ENCODE measurements around the gene CCM2.

Gene CCM2

DNA sequence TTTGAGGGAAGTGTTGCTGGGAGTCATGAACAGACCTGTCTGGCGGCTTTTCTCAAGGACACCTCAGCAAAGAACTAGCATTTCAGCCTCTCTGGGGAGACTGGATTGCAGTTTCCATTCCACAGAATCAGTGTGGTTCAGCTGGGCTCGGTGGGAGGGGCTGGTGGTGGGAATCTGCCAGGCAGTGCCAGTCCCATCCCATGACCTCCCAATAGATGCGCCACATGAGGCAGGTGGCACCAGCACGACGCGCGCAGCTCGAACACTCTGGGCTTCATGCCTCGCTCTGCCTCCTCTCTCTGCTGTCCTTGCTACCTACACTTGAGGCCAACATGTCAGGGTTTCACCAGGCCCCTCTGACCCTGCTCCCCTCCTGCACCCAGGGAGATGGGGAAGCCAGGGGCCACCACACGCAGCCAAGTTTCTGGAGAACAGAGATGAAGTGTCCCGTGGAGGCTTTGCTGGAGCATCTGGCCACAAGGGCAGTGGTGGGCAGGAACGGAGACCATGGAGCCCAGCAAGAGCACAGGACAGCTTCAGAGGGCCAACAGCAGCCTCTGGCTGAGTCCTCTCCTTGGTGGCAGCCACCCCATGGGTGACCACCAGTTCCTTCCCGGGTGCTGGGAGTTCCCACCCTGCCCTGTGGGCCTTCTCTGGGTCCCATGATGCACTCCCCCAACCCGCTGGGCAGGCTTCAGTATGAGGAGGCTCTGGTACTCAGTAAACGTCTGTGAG, 86.5 kb downstream of the CCM2 start:
- DNase-seq: no peak

- no peak for DNase-seq
These were observed 87.5 kb downstream of the CCM2 start for GRCh38 chr7:45087301-45088145.

DNA sequence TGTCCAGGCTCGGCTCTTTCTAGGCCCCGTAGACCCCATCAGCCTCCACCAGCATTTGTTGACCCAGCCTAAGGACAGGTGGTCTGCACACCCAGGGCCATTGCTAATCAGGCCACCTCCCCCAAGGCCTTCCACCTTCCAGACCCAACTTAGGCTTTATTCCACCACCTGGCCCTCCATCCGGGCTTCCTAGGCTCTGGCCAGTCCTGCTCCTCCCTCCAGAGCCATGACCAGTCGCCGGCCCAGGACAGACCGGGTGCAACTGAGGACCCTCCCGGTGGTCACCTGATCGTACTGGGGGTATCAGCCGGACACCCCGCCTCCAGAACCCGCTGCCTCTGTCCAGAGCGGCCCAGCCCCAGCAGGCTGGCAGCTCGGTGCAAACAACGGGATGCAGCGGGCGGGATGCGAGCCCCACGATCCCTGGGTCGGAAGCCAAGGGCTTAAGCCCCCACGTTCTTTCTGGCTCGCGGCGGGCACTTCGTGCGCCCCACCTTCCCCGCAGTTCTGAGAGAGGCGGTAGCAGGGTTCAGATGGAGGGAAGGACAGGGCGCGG, 88.2 kb downstream of the CCM2 start:
- DNase-seq: no peak

DNA sequence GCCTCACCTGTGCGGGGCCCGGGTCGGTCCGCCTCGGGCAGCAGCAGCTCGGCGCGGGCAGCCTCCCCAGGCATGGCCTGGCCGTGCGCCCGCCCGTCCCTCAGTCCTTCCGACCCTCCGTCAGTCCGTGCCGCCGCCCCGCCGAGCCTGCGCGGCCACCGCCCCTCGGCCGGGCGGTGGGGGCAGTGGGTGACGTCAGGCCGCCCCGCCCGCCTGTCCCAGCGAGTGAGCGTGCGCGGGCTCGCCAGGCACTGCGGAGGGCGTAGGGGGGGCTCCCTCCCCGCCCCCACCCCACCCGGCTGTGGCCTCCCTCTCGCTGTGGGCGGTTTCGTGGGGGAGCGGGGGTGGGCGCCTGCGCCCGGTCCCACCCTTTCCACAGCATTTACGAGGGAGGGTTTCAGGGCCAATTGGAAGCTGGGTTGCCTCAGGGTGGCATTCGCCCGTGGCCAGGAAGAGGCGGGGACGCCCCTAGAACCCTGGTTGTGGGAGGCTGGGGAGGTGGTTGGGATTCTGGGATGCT, 88.9 kb downstream of the CCM2 start, which contains the start of gene NACAD:
NACAD (minus strand) TSS at position 149 of the 520 bp plus-strand sequence; CDS start at position 74, 75 bp downstream.
- DNase-seq: peak; percentile 59

- peak; percentile 81 for DNase-seq
These were observed 89.4 kb downstream of the CCM2 start for GRCh38 chr7:45089341-45089891.

DNA sequence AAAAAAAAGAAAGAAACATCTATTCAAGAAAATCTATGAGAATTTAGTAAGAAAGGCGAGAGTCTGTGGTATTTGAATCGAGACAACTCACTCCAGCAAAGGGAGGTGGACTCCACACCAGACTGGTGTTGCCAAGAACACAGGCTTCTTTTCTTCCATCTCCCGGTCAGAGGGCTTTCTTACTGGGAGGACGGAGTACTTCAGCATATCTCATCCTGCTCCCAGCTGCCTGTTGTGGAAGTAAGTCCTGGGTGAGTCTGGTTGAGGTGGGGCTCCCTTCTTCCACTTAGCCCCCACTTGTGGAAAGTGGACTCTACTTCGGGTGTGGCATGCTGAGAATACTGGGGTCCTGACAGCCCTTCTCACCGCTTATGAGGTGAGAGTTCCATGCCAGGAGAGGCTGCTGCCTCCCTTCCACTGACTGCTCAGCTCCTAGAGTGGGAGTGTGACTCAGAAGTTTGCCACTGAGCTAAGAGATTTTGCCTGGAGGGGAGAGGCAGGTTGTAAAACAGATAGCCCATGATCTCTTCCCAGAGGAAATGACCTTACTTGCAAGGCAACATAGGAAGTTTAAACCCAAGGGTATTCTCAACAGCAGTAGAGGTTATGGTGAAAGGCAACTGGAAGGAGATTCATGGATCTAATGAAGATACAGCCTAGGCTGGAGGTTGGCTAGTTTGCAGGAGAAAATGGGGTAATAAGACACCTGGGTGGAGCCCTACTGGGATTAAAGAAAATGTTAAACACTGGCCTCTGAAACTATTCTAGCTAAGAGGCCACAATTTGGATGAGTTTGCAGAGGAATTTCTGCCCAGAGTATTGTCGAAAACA, 92.3 kb downstream of the CCM2 start:
- no peak for DNase-seq

DNA sequence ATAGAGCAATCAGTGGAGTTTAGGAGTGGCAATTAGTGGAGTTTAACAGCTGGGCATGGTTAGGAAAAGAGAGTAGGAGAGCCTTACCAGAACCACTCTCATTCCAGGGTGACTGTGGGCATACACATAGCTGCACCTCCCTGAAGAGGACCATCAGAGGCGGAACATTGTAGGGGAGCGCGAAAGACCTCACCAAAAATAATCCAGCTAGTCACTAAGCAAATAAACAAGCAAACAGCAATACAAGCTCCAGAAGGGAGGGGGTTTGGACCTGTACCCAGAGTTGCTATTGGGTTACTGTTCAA, 92.9 kb downstream of the CCM2 start:
- DNase-seq: no peak

GRCh38 chr7:45098983-45099839, 99.2 kb downstream of the CCM2 start:
- no peak for DNase-seq

GRCh38 chr7:45099891-45100760, 100.1 kb downstream of the CCM2 start:
- DNase-seq: no peak

GRCh38 chr7:45100761-45101480, 100.9 kb downstream of the CCM2 start:
- no peak for DNase-seq

- no peak for DNase-seq
These were observed 101.7 kb downstream of the CCM2 start for GRCh38 chr7:45101748-45102147.

DNA sequence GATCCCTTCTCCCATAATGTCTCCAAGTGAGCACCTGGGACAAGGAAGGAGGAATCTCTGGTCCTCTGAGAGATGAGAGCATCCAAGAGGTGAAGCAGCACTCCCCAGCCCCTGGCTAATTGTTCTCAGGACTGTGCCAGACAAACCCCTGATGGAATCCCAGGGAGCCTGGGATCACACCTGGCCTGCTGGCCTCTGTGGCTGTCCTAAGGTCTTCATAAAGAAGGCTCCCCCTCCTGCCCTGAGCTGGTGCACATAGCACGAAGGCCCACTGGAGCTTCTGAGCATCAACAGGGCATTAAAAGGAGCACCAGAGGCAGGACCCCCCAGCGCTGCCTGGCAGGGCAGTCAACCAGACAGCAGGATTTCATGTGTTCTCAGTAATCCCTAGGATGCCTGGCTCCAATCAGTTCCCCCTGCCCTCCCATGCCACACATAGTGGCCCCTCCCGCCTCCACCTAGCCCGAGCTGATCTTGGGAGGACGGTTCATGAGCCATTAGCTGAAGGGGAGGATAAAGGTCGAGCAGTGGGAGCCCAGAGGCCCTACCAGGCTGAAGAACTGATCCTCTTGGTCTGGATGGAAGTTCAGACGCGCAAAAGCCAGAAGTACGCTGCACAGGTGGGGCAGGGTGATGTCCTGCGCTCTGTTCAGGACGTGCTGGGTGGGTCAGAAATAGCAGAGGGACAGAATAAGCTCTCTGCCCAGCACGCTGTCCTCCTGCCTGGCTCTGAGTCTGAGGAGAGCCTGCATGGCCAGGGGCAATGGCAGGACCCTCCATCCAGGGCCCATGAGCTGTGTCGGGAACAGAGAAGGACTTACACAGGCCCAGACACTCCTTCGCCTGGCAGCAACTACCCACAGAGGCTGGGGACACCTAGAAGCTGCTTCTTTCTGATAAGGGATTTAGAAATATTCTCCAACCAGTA, 103.0 kb downstream of the CCM2 start:
- no peak for DNase-seq

- no peak for DNase-seq
These were observed 104.2 kb downstream of the CCM2 start for GRCh38 chr7:45103958-45104843.

DNA sequence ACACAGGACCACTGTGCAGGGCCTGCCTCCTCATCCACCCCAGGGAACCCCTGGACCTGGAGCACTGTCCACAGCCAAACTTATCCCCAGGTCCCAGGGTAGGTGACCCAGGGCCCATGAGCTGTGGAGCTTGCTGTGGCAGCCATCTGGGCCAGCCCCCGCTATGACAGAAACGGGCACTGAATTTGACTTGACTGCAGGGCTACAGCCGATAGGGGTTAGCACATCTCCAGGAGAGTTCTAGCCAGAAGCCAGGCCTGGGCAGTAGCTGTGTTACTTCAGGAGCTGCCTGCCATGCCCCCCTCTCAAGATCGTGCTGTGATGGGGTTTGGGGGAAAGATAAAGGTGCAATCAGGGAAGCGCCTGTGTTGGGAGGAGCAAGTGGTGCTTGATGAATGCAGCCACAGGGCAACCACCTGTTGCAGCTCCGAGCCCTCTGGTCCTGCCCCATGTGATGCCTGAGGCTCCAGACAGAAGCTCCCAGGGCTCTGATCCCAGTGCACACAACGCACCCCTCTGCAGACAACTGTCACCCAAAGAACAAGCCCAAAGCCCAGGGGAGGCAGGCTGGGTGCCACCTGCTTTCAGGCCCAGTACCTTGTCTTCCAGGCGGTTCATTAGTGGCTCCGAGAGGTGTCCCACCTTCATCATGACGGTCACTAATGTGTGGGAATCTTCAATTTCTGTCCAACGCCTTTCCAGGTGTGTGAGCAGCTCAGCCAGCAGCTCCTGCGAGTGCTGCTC, 105.0 kb downstream of the CCM2 start:
- DNase-seq: no peak

GRCh38 chr7:45105588-45106188, 105.7 kb downstream of the CCM2 start:
- DNase-seq: no peak

- no peak for DNase-seq
These were observed 106.8 kb downstream of the CCM2 start for GRCh38 chr7:45106820-45107219.
